HG03460 (cell line): ENCODE measurements around the gene FRMD4A.
"Not testable (repeated sequence)": the region's sequence is repeated elsewhere in the genome, so short reads cannot be mapped to it uniquely, and the experiment has no call there.

Source experiments
- ATAC-seq: cut with Tn5 transposase; IDR thresholded peaks from one replicate; pipeline ENCODE4 v1.9.1; 2021; ENCODE audit not compliant: unreplicated experiment

The FRMD4A gene

GRCh38 chr10:13734151-13734550 is 596.6 kb downstream of the FRMD4A start:
- no peak for ATAC-seq

GRCh38 chr10:13733071-13733470 is 597.7 kb downstream of the FRMD4A start:
- no peak for ATAC-seq

- no peak for ATAC-seq
Observed at GRCh38 chr10:13732465-13732881, 598.3 kb downstream of the FRMD4A start.

GRCh38 chr10:13731799-13732198 is 598.9 kb downstream of the FRMD4A start:
- ATAC-seq, result no peak

- ATAC-seq, result no peak
Observed at GRCh38 chr10:13730956-13731355, 599.8 kb downstream of the FRMD4A start.

GRCh38 chr10:13730306-13730652 is 600.4 kb downstream of the FRMD4A start:
- ATAC-seq, result no peak

GRCh38 chr10:13729586-13730305 is 601.0 kb downstream of the FRMD4A start:
- ATAC-seq, result no peak

GRCh38 chr10:13728898-13729535 is 601.7 kb downstream of the FRMD4A start:
- ATAC-seq, result no peak

- no peak for ATAC-seq
Observed at GRCh38 chr10:13725594-13725993, 605.1 kb downstream of the FRMD4A start.

- ATAC-seq, result no peak
Observed at GRCh38 chr10:13724484-13724883, 606.2 kb downstream of the FRMD4A start.

GRCh38 chr10:13722747-13723653 is 607.7 kb downstream of the FRMD4A start:
- no peak for ATAC-seq

GRCh38 chr10:13721486-13721885 is 609.2 kb downstream of the FRMD4A start:
- ATAC-seq, result no peak

- no peak for ATAC-seq
Observed at GRCh38 chr10:13720699-13721098, 610.0 kb downstream of the FRMD4A start.

GRCh38 chr10:13719425-13719824 is 611.3 kb downstream of the FRMD4A start:
- ATAC-seq, result no peak

GRCh38 chr10:13718820-13719219 is 611.9 kb downstream of the FRMD4A start:
- ATAC-seq, result no peak

- ATAC-seq, result peak; percentile 41
Observed at GRCh38 chr10:13717936-13718772, 612.6 kb downstream of the FRMD4A start.

GRCh38 chr10:13717571-13717935 is 613.2 kb downstream of the FRMD4A start:
- ATAC-seq, result no peak

- no peak for ATAC-seq
Observed at GRCh38 chr10:13716081-13717071, 614.3 kb downstream of the FRMD4A start.

GRCh38 chr10:13715596-13715995 is 615.1 kb downstream of the FRMD4A start:
- not testable (repeated sequence) for ATAC-seq

- no peak for ATAC-seq
Observed at GRCh38 chr10:13715100-13715499, 615.6 kb downstream of the FRMD4A start.
